GM12891 (cell line): ENCODE measurements around the gene KDR.

ENCODE experiments used
- DNase-seq: peaks from one replicate; pipeline ENCODE4 v3.0.0; 2011; ENCODE audit warnings: low spot score; ENCODE audit not compliant: insufficient read length
- FAIRE-seq: peaks from 2 replicates; lab custom pipeline; 2011; peaks lifted over from hg19 to GRCh38; lab: Jason Lieb, UNC
- PAX5 ChIP-seq: IDR thresholded peaks from 2 replicates; pipeline ENCODE4 v1.6.1; 2011; ENCODE audit warnings: low read length, moderate library complexity, mild to moderate bottlenecking; ENCODE audit not compliant: insufficient read depth, severe bottlenecking
- POLR2A ChIP-seq: IDR thresholded peaks from 2 replicates; pipeline ENCODE4 v1.6.1; 2011; ENCODE audit warnings: low read depth, low read length, control low read depth
- POLR2AphosphoS5 ChIP-seq: IDR thresholded peaks from 2 replicates; pipeline ENCODE4 v1.6.1; 2011; ENCODE audit warnings: low read depth, low read length, control low read depth
- POU2F2 ChIP-seq: IDR thresholded peaks from 2 replicates; pipeline ENCODE4 v1.6.1; 2011; ENCODE audit warnings: low read depth, mild to moderate bottlenecking, control low read depth, low read length, moderate library complexity
- SPI1 ChIP-seq: IDR thresholded peaks from 2 replicates; pipeline ENCODE4 v1.6.1; 2011; ENCODE audit warnings: low read depth, low read length, control low read depth
- TAF1 ChIP-seq: IDR thresholded peaks from 2 replicates; pipeline ENCODE4 v1.6.1; 2011; ENCODE audit warnings: low read depth, low read length, control low read depth

Gene KDR

DNA sequence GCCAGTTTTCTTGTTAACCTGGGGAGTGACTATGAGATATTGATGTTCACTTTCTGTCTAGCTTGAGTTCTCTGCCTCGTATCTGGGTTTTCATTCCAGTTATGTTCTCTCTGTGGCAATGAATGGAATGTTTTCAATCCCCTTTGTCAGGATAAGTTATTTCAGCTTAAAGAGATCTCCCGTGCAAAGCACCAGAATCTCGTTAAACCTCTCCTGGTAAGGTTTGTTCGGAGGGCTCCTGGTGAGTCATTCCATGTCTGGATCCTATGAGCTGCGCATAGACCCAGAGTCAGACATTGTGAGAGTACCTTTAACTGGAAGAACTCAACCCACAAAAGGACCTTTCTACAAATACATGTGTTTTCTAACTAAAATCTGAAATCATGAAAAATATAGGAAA lies 51.0 kb downstream of the KDR start:
- no peak for TF ChIP-seq POLR2A
- TF ChIP-seq POU2F2 = no peak
- TF ChIP-seq SPI1 = no peak
- no peak for TF ChIP-seq PAX5
- no peak for TF ChIP-seq TAF1
- no peak for TF ChIP-seq POLR2AphosphoS5
- DNase-seq (no peak), FAIRE-seq (no peak)

DNA sequence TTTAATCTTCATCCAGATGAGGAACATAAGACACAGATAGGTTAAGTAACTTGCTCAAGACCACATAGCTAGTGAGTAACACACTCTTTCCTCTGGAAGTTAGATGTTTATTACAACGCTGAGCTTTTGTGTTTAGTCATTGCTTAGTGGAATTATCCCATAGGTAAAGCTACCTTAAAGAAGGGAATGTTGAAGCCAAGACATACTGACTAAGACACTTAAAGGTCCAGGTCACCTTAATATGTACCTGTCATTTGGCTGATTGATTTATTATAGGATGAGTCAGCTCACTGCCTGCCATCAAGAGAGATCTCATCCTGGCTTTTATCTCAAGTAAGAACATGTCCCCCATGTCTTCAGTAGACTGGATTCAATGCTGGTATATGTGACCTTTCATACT lies 53.4 kb downstream of the KDR start:
- FAIRE-seq (no peak), DNase-seq (no peak)
- TF ChIP-seq TAF1 = no peak
- no peak for TF ChIP-seq POU2F2
- no peak for TF ChIP-seq SPI1

DNA sequence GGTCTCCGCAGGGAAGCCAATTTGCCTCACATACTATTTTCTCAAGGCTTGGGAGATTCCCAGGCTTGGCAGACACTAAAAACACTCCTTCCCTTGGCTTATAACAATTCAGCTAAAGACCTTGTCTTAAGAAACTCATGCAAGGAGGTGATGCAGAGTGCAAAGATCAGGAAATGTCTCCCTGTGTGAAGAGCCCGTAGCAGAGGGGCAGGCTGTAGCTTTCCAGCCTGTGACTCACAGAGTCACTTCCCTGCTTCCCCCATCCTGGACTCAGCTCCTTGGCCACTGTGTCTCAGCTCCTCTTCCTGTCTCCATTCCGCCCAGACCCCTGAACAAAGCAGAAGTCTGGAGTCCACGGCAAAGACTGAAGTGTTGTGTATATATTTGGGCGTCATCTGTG lies 56.1 kb downstream of the KDR start:
- no peak for TF ChIP-seq POLR2A
- no peak for TF ChIP-seq TAF1
- no peak for TF ChIP-seq POU2F2
- no peak for TF ChIP-seq SPI1
- TF ChIP-seq PAX5 = no peak
- TF ChIP-seq POLR2AphosphoS5 = no peak
- DNase-seq (no peak), FAIRE-seq (no peak)

DNA sequence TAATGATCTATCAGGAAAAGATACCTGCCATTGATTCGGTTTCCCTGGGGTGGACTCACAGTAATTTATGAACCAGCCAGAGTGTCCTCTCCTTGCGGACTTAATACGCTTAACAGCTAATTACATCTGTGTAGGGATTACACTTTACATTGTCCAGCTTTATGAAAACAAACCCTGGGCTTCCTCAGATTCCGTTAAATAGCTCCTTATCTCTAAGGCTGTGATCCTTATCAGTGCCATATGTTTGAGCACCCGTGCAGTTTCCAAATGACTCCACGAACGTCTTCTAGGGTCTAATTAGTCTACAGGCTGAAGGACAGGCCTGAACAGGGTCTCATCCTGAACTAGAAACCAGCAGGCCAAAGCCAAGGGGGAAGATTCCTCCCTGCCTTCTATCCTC lies 56.9 kb downstream of the KDR start:
- DNase-seq = no peak

DNA sequence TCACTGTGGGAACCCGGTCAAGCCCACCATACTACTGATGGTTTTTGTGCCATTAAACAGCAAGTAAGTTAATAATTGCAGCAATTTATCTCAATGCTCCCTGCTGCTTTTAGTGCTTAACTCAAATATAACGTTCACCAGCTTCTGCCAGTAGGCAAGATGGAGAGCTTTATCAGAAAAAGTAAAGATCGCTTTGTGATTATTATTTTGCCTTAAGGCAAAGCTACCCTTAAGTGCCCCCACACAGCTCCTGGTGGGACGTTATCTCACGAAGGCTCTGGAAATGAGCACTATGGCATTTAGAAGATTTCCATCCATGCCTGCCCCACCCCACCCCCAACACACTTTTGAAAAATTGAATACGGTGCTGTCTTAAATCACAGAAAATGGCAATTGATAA lies 59.4 kb downstream of the KDR start:
- TF ChIP-seq POLR2A = no peak
- no peak for TF ChIP-seq POLR2AphosphoS5
- no peak for TF ChIP-seq TAF1
- TF ChIP-seq POU2F2 = no peak
- no peak for TF ChIP-seq PAX5
- TF ChIP-seq SPI1 = no peak
- DNase-seq = no peak
- no peak for FAIRE-seq

More for the DNA sequence above, 56.9 kb downstream of the KDR start:
- TF ChIP-seq POLR2A (no peak), PAX5 (no peak), TAF1 (no peak), SPI1 (no peak), POLR2AphosphoS5 (no peak), POU2F2 (no peak)
- FAIRE-seq = no peak

DNA sequence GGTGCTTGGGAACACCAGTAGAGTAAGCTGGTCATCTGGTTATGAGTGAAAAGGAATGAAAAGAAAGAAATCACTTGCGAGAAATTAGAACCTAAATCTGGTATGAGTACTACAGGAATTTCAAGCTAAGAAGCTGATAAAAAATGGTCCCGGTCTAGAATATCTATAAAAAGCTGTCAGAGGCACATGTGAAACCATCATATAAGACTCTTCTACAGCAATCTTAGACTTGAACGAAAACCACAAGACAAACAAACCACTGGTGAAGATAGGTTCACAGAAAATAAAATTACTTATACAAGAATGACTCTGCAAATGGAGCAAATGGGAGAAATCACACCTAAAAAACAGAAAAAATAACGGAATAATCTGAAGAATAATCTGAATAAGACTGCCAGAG lies 69.9 kb downstream of the KDR start:
- DNase-seq (no peak), FAIRE-seq (no peak)
- TF ChIP-seq POU2F2 = no peak
- no peak for TF ChIP-seq TAF1
- TF ChIP-seq PAX5 = no peak
- TF ChIP-seq SPI1 = no peak
- TF ChIP-seq POLR2AphosphoS5 = no peak
- no peak for TF ChIP-seq POLR2A

DNA sequence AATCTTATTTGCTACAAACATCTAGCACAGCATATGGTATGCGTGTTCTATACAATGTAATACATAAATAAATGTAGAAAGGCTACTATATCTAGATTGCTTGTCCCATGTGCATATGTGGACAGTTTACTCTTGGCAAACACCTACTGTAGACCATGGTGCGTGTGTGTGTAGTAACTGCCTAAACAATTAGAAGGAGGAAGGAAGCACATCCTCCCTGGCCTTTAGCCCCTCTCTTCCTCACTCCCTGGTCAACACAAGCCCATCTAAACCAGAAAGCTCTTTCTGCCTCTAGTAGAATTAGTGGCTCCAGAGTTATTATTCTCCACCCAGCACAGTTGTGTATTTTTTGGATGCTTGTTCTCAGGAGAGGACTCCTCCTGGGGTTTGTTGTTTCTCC lies 73.9 kb downstream of the KDR start:
- no peak for FAIRE-seq

DNA sequence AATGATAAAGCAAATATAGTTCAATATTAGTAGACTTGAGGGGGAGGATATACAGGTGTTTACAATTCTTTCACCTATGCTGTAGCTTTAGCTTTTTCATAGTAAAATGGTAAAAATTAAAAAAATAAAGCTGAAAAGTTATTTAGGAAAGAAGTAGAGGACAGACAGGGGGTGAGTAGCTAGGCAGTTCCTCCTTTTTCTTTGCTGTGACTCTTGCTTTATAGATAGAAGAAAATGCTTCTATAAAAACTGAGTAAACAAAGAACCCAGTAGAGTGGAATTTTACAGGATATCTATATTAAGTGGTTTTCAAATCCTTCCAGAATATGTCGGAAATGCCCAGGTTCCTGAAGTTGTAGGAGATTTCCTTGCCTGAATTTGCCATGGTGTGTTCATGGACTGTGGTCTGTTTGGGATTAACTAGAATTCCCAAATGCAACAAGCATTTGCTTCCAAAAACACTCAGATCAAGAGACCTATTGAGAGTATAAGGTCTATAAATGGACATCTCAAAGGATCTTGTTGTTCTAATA lies 74.9 kb downstream of the KDR start:
- DNase-seq (no peak), FAIRE-seq (no peak)
- TF ChIP-seq TAF1 (no peak), SPI1 (no peak), POLR2A (no peak), POU2F2 (no peak), POLR2AphosphoS5 (no peak), PAX5 (no peak)

More for the DNA sequence above, 73.9 kb downstream of the KDR start:
- TF ChIP-seq POU2F2 (no peak), TAF1 (no peak), POLR2A (no peak), PAX5 (no peak), SPI1 (no peak), POLR2AphosphoS5 (no peak)
- no peak for DNase-seq

DNA sequence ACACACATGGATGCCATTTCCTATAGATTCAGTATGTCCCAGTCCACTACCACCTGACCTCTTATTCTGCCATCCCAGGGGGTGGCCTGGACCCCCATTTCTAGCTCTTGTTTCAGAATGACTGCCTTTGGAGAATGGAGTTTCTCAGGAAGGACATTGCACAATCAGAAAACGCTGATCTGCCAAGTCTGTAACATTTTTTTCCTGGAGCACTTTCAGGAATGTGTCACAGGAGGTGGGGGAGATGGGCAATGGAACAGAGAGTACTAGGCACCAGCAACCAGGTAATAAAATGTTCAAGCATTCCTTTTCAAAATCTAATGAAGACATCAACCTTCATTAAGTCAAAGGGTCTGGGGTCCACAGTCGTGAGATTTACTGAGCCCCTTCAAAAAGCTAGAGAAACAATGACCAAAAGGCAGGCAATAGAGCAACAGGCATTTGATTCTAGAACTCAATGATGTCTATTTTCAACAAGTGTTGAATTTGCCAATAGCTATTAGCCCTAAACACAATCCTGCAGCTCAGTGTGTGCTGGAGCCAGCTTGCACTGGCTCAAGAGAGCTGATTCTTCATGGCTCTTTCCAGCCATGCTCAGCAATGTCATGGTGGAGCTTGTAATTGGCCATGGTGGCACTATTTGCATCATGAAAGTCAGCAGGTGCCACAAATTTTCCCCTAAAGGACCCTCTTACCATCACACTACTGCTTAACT lies 87.1 kb downstream of the KDR start:
- DNase-seq (no peak), FAIRE-seq (no peak)
- TF ChIP-seq PAX5 = no peak
- no peak for TF ChIP-seq POU2F2
- TF ChIP-seq POLR2AphosphoS5 = no peak
- TF ChIP-seq POLR2A = no peak
- TF ChIP-seq TAF1 = no peak
- no peak for TF ChIP-seq SPI1

DNA sequence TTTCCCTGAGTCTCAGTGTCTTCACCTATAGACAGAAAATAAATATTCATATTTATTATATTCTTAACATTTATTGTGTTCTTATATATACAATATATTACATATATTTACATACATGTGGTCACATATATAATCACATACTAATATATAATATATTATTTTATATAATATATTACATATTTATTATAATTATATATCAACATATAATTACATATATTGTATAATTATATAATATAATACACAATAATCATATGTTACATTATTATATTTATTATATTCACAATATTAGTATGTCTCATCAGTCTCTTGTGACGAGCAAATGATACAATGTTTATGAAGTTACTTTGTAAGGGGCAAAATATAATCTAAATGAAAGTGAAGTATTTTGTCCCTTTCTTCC lies 87.7 kb downstream of the KDR start:
- DNase-seq (no peak), FAIRE-seq (no peak)
- TF ChIP-seq POU2F2 (no peak), PAX5 (no peak), TAF1 (no peak), SPI1 (no peak), POLR2AphosphoS5 (no peak), POLR2A (no peak)
